Peyer's patch (tissue), 4 donors: Measurements from ENCODE around the gene B4GALT4. TPM values are rescaled to one million over a fixed set of nuclear protein-coding genes. Genes with fewer than 3 reads are reported as not detected.
"Not testable (repeated sequence)": the region's sequence is repeated elsewhere in the genome, so short reads cannot be mapped to it uniquely, and the experiment has no call there.

Source experiments
- DNase-seq, 3 donors: peaks; one replicate each; pipeline ENCODE4 v3.0.0-alpha.2; 2017 to 2019
- H3K27ac ChIP-seq, 4 donors: fragments of 200-600 bp; sonication (generic); one replicate each; pipeline ENCODE4 v1.5.1; 2016 to 2019
- H3K27me3 ChIP-seq, 2 donors: fragments of 200-600 bp; sonication (generic); one replicate each; pipeline ENCODE4 v1.5.1; 2019
- H3K36me3 ChIP-seq, 3 donors: fragments of 200-600 bp; sonication (generic); one replicate each; pipeline ENCODE4 v1.5.1; 2016 to 2019
- H3K4me1 ChIP-seq, 4 donors: fragments of 200-600 bp; sonication (generic); one replicate each; pipeline ENCODE4 v1.5.1; 2016 to 2019
- H3K4me3 ChIP-seq, 4 donors: fragments of 200-600 bp; sonication (generic); 1 replicate in 3 of 4; 2 replicates in 1 of 4; pipeline ENCODE4 v1.5.1; 2016 to 2019; ENCODE audit warnings: mild to moderate bottlenecking in 1 of 4
- H3K9me3 ChIP-seq, 4 donors: fragments of 200-600 bp; sonication (generic); one replicate each; pipeline ENCODE4 v1.5.1; 2016 to 2019; ENCODE audit warnings: mild to moderate bottlenecking in 1 of 4
- CTCF ChIP-seq, 6 experiments: fragments of 450-650 bp in 4 of 6; fragments of 200-600 bp in 2 of 6; sonication (generic) in 1 of 6; IDR thresholded peaks; one replicate each; pipeline ENCODE4 v1.5.1; 2017 to 2019; ENCODE audit warnings: antibody characterized with exemption in 6 of 6, mild to moderate bottlenecking in 3 of 6, moderate library complexity in 1 of 6
- POLR2A ChIP-seq, 2 donors: fragments of 450-650 bp; IDR thresholded peaks; one replicate each; pipeline ENCODE4 v1.5.1; 2017; ENCODE audit warnings: antibody characterized with exemption in 2 of 2, mild to moderate bottlenecking in 2 of 2, moderate library complexity in 2 of 2
- total RNA-seq, 4 donors: library from RNA; depleted of rRNA; stranded (reverse); fragments of >200 nt; gene quantifications; one replicate each; pipeline ENCODE4 v1.1.0, GENCODE V29; 2016

Gene B4GALT4
- total RNA-seq, 4 donors from 2014 or later: 10.7 to 59.9 (median 47.9) TPM

DNA sequence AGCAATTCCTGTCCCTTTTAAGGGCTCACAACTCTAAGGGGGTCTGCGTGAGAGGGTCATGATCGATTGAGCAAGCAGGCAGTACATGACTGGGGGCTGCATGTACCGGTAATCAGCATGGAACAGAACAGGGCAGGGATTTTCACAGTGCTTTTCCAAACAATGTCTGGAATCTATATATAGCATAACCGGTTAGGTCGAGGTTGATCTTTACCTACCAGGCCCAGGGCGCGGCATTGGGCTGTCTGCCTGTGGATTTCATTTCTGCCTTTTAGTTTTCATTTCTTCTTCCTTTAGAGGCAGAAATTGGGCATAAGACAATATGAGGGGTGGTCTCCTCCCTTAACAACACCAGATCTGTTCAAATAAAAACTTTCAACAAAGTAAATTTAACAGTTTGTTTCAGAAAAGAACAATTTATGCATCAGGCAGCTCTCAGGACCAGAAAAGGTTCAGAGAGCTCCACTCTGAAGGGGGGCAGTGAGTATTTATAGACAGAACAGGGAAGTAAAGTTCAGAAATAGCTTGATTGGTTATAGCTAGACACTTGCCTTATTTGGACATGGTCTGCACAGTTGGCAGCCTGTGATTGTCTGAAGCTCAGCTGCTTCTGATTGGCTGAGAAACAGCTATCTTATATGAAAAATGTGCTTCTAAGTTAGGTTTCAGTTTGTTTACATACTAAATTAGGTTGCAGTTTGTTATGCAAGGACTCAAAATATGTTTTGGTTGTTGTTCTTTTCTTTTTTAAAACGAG, 17.2 kb upstream of the B4GALT4 start:
- H3K36me3 ChIP-seq: no peaks in the 10 kb centered on the region
- TF ChIP-seq POLR2A (IDR thresholded peaks at IDR 0.05) (no peak), CTCF (IDR thresholded peaks at IDR 0.05) (no peak)
- H3K27me3 ChIP-seq: no peaks in the 10 kb centered on the region
- H3K9me3 ChIP-seq: no peaks in the 10 kb centered on the region
- H3K4me1 ChIP-seq: no peaks in the 10 kb centered on the region
- no peak overlapping the region for H3K4me3 ChIP-seq
- DNase-seq: no peak
- no peak overlapping the region for H3K27ac ChIP-seq

GRCh38 chr3:119257111-119257510, 16.4 kb upstream of the B4GALT4 start:
- no peak overlapping the region for H3K27ac ChIP-seq
- no peak for DNase-seq
- no peak for TF ChIP-seq POLR2A (IDR thresholded peaks at IDR 0.05)
- TF ChIP-seq CTCF (IDR thresholded peaks at IDR 0.05): no peak

DNA sequence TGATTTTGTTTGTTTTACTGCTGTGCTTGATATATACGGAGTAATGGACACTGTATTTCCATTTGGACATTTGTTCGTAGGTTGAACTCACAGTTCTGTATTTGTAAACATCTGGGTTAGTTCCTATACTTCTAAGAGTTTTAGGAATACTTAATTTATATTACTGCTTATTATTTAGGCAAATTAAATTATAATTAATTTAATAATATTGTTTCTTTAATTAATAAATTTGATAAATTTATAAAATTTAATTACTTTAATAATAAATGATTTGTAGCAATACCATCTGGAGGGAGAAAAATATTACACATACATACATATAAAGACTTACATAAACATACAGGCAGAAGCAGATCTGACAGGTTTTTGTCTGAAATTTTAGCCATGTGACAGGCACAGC, 14.5 kb upstream of the B4GALT4 start:
- no peak for DNase-seq
- TF ChIP-seq POLR2A (IDR thresholded peaks at IDR 0.05) (no peak), CTCF (IDR thresholded peaks at IDR 0.05) (no peak)
- Histone ChIP-seq H3K36me3 (no peaks in the 10 kb centered on the region), H3K27me3 (no peaks in the 10 kb centered on the region), H3K4me1 (no peaks in the 10 kb centered on the region), H3K9me3 (no peaks in the 10 kb centered on the region), H3K27ac (no peak overlapping the region), H3K4me3 (no peak overlapping the region)

More at GRCh38 chr3:119257111-119257510, 16.4 kb upstream of the B4GALT4 start:
- Histone ChIP-seq H3K9me3 (no peaks in the 10 kb centered on the region), H3K4me3 (no peak overlapping the region), H3K36me3 (no peaks in the 10 kb centered on the region), H3K4me1 (no peaks in the 10 kb centered on the region), H3K27me3 (no peaks in the 10 kb centered on the region)

DNA sequence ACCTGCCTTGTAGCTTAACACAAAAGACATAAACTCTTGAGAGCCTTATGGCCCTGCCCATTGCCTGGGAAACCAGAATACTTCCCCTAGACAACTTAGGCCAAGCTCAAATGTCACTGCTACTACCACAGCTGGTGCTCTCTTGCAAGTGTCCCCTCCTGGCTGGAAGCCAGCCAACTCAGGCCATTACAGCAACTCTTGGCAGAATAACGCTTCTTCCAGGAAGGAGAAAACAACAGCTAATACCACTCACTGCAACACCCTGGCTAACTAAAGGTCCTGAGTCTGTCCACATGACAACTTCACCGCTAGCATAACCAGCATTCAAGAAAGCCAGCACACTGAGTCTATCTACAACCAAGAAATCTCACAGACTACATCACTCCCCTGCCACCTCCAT, 5.1 kb upstream of the B4GALT4 start:
- no peak for DNase-seq
- no peak overlapping the region for H3K4me3 ChIP-seq
- no peaks in the 10 kb centered on the region for H3K27me3 ChIP-seq
- H3K36me3 ChIP-seq: no peaks in the 10 kb centered on the region
- TF ChIP-seq CTCF (IDR thresholded peaks at IDR 0.05) (no peak), POLR2A (IDR thresholded peaks at IDR 0.05) (no peak)
- H3K9me3 ChIP-seq: peaks cover 0 to 15% (median 0%) of the 10 kb centered on the region in 4 donors
- no peaks in the 10 kb centered on the region for H3K4me1 ChIP-seq
- H3K27ac ChIP-seq: no peak overlapping the region

DNA sequence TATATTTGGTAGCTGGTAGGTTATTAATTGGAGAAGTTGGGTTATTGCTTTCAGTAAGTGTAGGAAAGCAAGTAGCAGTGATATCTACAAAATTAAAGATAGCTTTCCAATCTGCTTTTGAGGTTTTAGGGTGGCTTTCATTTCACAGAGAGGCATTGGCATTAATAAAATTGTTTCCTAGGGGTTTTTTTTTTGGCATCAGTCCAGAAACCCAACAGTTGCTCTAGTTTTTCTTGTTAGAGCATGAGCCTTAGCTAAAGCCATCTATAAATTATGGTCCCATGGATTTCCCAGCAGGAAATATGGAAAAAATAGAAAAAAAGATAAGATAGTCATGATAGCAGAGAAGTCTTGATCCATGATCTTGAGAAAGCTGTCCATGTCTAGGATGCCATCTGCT, 3.0 kb upstream of the B4GALT4 start:
- Histone ChIP-seq H3K9me3 (peaks cover 0 to 13% (median 0%) of the 10 kb centered on the region in 4 donors), H3K4me3 (no peak overlapping the region), H3K27me3 (no peaks in the 10 kb centered on the region), H3K4me1 (peaks cover 0 to 9% (median 3%) of the 10 kb centered on the region in 4 donors), H3K36me3 (no peaks in the 10 kb centered on the region), H3K27ac (no peak overlapping the region)
- TF ChIP-seq POLR2A (IDR thresholded peaks at IDR 0.05) (no peak), CTCF (IDR thresholded peaks at IDR 0.05) (no peak)
- DNase-seq: no peak

- H3K27ac ChIP-seq, H3K4me3 ChIP-seq, DNase-seq: not testable (repeated sequence)
These were observed 2.4 kb upstream of the B4GALT4 start for GRCh38 chr3:119243058-119243529.

DNA sequence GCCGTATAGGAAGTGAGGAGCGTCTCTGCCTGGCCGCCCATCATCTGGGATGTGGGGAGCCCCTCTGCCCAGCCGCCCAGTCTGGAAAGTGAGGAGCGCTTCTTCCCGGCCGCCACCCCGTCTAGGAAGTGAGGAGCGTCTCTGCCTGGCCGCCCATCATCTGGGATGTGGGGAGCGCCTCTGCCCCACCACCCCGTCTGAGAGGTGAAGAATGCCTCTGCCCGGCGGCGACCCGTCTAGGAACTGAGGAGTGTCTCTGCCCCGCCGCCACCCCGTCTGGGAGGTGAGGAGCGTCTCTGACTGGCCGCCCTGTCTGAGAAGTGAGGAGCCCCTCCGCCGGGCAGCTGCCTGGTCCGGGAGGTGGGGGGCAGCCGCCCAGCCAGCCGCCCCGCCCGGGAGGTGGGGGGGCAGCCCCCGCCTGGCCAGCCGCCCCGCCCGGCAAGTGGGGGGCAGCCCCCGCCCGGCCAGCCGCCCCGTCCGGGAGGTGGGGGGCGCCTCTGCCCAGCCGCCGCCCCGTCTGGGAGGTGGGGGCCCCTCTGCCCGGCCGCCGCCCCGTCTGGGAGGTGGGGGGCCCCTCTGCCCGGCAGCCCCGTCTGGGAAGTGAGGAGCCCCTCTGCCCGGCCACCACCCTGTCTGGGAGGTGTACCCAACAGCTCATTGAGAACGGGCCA, 1.8 kb upstream of the B4GALT4 start:
- H3K4me1 ChIP-seq, H3K27me3 ChIP-seq, H3K9me3 ChIP-seq, DNase-seq, H3K27ac ChIP-seq, H3K4me3 ChIP-seq, H3K36me3 ChIP-seq: not testable (repeated sequence)

More at GRCh38 chr3:119243058-119243529, 2.4 kb upstream of the B4GALT4 start:
- H3K4me1 ChIP-seq, H3K27me3 ChIP-seq, H3K9me3 ChIP-seq, H3K36me3 ChIP-seq: not testable (repeated sequence)
